ENCODE measurements around the gene CCDC183.
A peak's percentile ranks its signal among the peaks of the same experiment; 100 is the strongest.

CCDC183 gene

GRCh38 chr9:136796238-136796774, at the start of gene CCDC183:
CCDC183 (plus strand) TSS chr9:136796338; CDS start chr9:136796398, 60 bp downstream.
- DNase-seq, result no peak
- intact Hi-C loops (cut with DNase I; ENCODE audit: low total_unique reads), result no loop called here
- no peaks in the 10 kb centered on the region for H3K9me3 ChIP-seq
- H3K4me1 ChIP-seq, result peaks cover 0 to 47% (median 26%) of the 10 kb centered on the region in 4 donors
- TF ChIP-seq CTCF (IDR thresholded peaks at IDR 0.05), result no peak
- peaks cover 0 to 64% of the 10 kb centered on the region in 2 donors for H3K27me3 ChIP-seq
- no peak within 1 kb of the TSS for H3K27ac ChIP-seq
- no peak within 1 kb of the TSS for H3K4me3 ChIP-seq
- H3K36me3 ChIP-seq, result peaks cover 0 to 19% (median 0%) of the 10 kb centered on the region in 3 donors

- Histone ChIP-seq H3K4me1 (peaks cover 0 to 11% (median 0%) of the 10 kb centered on the region in 4 donors), H3K4me3 (no peak overlapping the region), H3K36me3 (no peaks in the 10 kb centered on the region), H3K9me3 (peaks cover 0 to 3% (median 0%) of the 10 kb centered on the region in 3 donors), H3K27ac (no peak overlapping the region), H3K27me3 (peaks cover 0 to 77% of the 10 kb centered on the region in 2 donors)
- intact Hi-C loops (cut with DNase I; ENCODE audit: low total_unique reads), result no loop called here
- DNase-seq, result no peak
- no peak for TF ChIP-seq CTCF (IDR thresholded peaks at IDR 0.05)
These were observed 49.5 kb upstream of the CCDC183 start for GRCh38 chr9:136746621-136747020.

DNA sequence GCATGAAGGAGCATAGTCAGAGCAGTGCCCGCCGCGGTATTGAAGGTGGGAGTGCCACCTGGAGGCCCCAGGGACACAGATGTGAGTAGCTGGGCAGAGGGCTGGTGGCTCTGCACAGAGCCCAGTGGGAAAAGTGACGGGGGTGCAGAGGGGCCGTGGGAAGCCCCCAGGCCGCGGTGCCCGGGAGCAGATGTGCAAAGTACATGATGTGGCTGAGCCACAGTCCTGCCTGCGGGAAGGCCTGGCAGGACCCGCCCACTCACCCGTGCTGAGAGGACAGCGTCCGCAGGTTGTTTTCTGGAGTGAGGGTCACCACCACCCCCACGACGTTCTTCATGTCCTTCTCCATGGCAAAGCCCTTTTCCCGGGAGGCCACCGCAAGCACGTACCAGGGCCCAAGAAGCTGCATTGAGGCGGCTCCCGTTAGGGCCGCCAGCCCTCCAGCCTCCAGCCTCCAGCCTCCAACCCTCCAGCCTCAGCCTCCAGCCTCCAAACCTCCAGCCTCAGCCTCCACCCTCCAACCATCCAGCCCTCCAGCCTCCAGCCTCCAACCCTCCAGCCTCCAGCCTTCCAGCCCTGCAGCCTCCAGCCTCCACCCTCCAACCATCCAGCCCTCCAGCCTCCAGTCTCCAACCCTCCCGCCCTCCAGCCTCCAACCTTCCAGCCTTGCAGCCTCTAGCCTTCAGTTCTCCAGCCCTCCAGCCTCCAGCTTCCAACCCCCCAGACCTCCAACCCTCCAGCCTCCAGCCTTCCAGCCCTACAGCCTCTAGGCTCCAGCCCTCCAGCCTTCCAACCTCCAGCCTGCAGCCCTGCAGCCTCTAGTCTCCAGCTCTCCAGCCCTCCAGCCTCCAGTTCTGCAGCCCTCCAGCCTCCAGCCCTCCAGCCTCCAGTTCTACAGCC, 48.7 kb upstream of the CCDC183 start:
- Histone ChIP-seq H3K4me3 (no peak overlapping the region), H3K9me3 (peaks cover 0 to 7% (median 0%) of the 10 kb centered on the region in 3 donors), H3K36me3 (no peaks in the 10 kb centered on the region), H3K27ac (no peak overlapping the region), H3K27me3 (peaks cover 0 to 69% of the 10 kb centered on the region in 2 donors), H3K4me1 (peaks cover 0 to 3% (median 0%) of the 10 kb centered on the region in 4 donors)
- DNase-seq, result peak in 1 of 2 donors; percentile 62
- TF ChIP-seq CTCF (IDR thresholded peaks at IDR 0.05), result no peak
- intact Hi-C loops (cut with DNase I; ENCODE audit: low total_unique reads), result no loop called here

- intact Hi-C loops (cut with DNase I; ENCODE audit: low total_unique reads), result no loop called here
- TF ChIP-seq CTCF (IDR thresholded peaks at IDR 0.05), result no peak
- no peaks in the 10 kb centered on the region for H3K4me1 ChIP-seq
- H3K9me3 ChIP-seq, result peaks cover 0 to 10% (median 0%) of the 10 kb centered on the region in 3 donors
- no peak within 1 kb of the TSS for H3K27ac ChIP-seq
- no peaks in the 10 kb centered on the region for H3K36me3 ChIP-seq
- H3K4me3 ChIP-seq, result no peak within 1 kb of the TSS
- no peak for DNase-seq
- peaks cover 0 to 61% of the 10 kb centered on the region in 2 donors for H3K27me3 ChIP-seq
These were observed 47.9 kb upstream of the CCDC183 start, which contains the start of gene LCN6 for GRCh38 chr9:136748201-136748600. LCN6 (minus strand) TSS chr9:136748525; CDS start chr9:136748483, 42 bp downstream.

GRCh38 chr9:136748666-136749611, 47.2 kb upstream of the CCDC183 start:
- H3K9me3 ChIP-seq, result peaks cover 0 to 11% (median 0%) of the 10 kb centered on the region in 3 donors
- intact Hi-C loops (cut with DNase I; ENCODE audit: low total_unique reads), result no loop called here
- TF ChIP-seq CTCF (IDR thresholded peaks at IDR 0.05), result no peak
- no peak overlapping the region for H3K4me3 ChIP-seq
- no peak for DNase-seq
- H3K27me3 ChIP-seq, result peaks cover 0 to 57% of the 10 kb centered on the region in 2 donors
- H3K27ac ChIP-seq, result no peak overlapping the region
- H3K36me3 ChIP-seq, result no peaks in the 10 kb centered on the region
- no peaks in the 10 kb centered on the region for H3K4me1 ChIP-seq
